Measurements from ENCODE around the gene KBTBD7. TPM values are rescaled to one million over a fixed set of nuclear protein-coding genes. Genes with fewer than 3 reads are reported as not detected.

The KBTBD7 gene
- total and polyA plus RNA-seq, 2 donors from 2014 or later, result 4.3 to 8.4 TPM

DNA sequence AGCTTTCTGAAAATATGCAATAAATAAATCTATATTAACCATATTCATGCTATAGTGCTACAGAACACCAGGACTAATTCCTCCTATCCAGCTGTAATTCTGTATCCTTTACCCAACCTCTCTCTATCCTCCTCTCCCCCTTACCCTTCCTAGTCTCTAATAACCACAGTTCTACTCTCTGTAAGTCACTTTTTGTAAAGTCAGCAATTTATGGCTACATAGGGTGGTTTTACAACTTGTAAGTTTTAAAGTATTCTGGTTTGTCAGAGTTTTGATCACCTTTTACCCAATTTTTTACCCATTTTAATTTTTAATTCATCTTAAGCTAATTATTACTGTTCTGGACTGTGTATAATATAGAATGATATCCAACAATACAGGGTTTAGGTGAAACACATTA lies 35.0 kb upstream of the KBTBD7 start:
- Histone ChIP-seq H3K4me1 (ENCODE audit: control insufficient read depth in 2 of 3, insufficient read depth in 2 of 3, low read depth in 1 of 3, low read length in 3 of 3) (no peaks in the 10 kb centered on the region), H3K4me3 (ENCODE audit: low read length in 3 of 3) (no peak overlapping the region), H3K27me3 (ENCODE audit: control insufficient read depth, insufficient read depth, low read length) (no peaks in the 10 kb centered on the region), H3K36me3 (ENCODE audit: control insufficient read depth in 2 of 3, insufficient read depth in 3 of 3, low read length in 3 of 3) (peaks cover 0 to 4% (median 3%) of the 10 kb centered on the region in 3 donors), H3K9ac (ENCODE audit: low read length in 3 of 3) (no peak overlapping the region), H3K27ac (ENCODE audit: low read depth in 2 of 2, low read length in 2 of 2) (no peak overlapping the region), H3K9me3 (ENCODE audit: control insufficient read depth in 2 of 3, insufficient read depth in 1 of 3, low read length in 3 of 3) (no peaks in the 10 kb centered on the region)
- intact Hi-C loops (cut with DNase I), result no loop called here
- DNase-seq (no peak), FAIRE-seq (no peak)
- no peak for TF ChIP-seq CTCF (IDR thresholded peaks at IDR 0.05; ENCODE audit: borderline replicate concordance, extremely low read depth, insufficient read depth)

DNA sequence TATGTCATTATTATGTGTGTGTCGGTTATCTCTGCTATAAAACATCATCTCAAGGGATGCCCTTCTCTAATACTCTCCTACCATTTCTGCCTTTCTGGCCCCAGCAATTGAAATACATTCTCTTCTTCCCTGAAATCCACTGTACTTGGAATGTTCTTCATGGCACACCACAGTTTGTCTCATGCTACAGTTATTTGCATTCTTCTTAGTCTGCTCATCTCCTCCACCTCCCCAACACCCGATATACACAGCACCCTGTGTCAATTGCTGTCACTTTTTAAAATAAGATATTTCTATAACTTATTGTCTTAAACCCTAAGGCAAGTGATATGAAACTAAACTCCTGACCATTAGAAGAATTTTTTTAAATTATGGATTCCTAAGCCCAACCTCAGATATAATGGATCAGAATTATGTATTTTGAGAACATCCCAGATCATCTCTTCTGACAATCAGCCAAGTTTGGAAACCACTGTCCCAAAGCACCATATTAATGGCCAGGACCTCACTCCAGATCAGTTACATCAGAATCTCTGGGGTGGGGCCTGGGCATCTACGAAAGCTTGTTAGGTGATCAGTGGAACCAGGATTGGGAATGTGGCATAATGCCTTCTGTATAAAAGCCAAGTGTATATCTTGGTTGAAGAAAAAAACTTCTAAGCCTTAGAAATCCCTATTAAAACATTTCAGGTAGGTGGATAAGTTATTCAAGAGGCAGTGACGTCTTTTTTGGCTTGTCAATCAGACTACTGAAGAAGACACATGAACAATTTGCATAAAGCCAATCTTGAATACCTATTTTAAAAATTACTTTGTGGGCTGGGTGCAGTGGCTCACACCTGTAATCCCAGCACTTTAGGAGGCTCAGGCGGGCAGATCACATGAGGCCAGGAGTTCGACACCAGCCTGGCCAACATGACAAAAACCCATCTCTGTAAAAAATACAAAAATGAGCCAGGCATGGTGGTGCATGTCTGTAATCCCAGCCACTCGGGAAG lies 30.0 kb upstream of the KBTBD7 start:
- no peak overlapping the region for H3K9ac ChIP-seq (ENCODE audit: low read length in 3 of 3)
- H3K4me3 ChIP-seq (ENCODE audit: low read length in 3 of 3), result no peak overlapping the region
- no peak overlapping the region for H3K27ac ChIP-seq (ENCODE audit: low read depth in 2 of 2, low read length in 2 of 2)
- intact Hi-C loops (cut with DNase I), result no loop called here
- H3K4me1 ChIP-seq (ENCODE audit: control insufficient read depth in 2 of 3, insufficient read depth in 2 of 3, low read depth in 1 of 3, low read length in 3 of 3), result peaks cover 0 to 9% (median 0%) of the 10 kb centered on the region in 3 donors
- no peak for FAIRE-seq
- no peaks in the 10 kb centered on the region for H3K36me3 ChIP-seq (ENCODE audit: control insufficient read depth in 2 of 3, insufficient read depth in 3 of 3, low read length in 3 of 3)
- DNase-seq, result no peak
- H3K9me3 ChIP-seq (ENCODE audit: control insufficient read depth in 2 of 3, insufficient read depth in 1 of 3, low read length in 3 of 3), result no peaks in the 10 kb centered on the region
- no peaks in the 10 kb centered on the region for H3K27me3 ChIP-seq (ENCODE audit: control insufficient read depth, insufficient read depth, low read length)
- no peak for TF ChIP-seq CTCF (IDR thresholded peaks at IDR 0.05; ENCODE audit: borderline replicate concordance, extremely low read depth, insufficient read depth)

DNA sequence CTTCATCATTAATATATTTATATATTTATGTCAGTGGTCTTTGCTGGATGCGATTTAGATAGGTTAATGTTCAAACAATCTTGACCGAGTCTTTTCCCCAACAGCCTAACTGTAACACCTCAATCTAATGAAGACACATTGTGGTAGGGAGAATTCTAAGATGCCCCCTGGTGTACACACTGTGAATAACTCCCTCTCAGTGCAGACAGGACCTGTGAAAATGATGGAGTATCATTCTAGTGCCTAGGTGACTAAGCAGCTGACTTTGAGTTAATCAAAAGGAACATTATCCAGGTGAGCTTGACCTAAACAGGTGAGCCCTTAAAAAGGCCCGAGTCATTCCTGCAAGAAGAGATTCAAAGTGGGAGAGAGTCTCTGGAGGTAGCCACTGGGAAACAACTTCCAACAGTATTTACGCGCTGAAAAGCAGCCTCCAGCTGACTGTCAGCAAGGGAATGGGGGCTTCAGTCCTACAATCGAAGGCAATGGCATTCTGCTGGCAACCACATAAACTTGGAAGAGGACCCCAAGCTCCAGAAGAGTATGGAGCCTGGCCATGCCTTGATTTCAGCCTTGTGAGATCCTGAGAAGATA lies 28.0 kb upstream of the KBTBD7 start:
- peak; percentile 82 for TF ChIP-seq CTCF (IDR thresholded peaks at IDR 0.05; ENCODE audit: borderline replicate concordance, extremely low read depth, insufficient read depth)
- FAIRE-seq, result no peak
- Histone ChIP-seq H3K27me3 (ENCODE audit: control insufficient read depth, insufficient read depth, low read length) (no peaks in the 10 kb centered on the region), H3K4me1 (ENCODE audit: control insufficient read depth in 2 of 3, insufficient read depth in 2 of 3, low read depth in 1 of 3, low read length in 3 of 3) (peaks cover 0 to 9% (median 0%) of the 10 kb centered on the region in 3 donors), H3K9me3 (ENCODE audit: control insufficient read depth in 2 of 3, insufficient read depth in 1 of 3, low read length in 3 of 3) (no peaks in the 10 kb centered on the region), H3K27ac (ENCODE audit: low read depth in 2 of 2, low read length in 2 of 2) (no peak overlapping the region), H3K4me3 (ENCODE audit: low read length in 3 of 3) (no peak overlapping the region), H3K36me3 (ENCODE audit: control insufficient read depth in 2 of 3, insufficient read depth in 3 of 3, low read length in 3 of 3) (no peaks in the 10 kb centered on the region), H3K9ac (ENCODE audit: low read length in 3 of 3) (no peak overlapping the region)
- peak in 3 of 5 donors; percentile 39 to 75 (median 71) for DNase-seq
- intact Hi-C loops (cut with DNase I), result no loop called here

Measured in kidney (tissue), 14 donors.